ENCODE results near the gene GNG12.
"Not testable (repeated sequence)": the region's sequence is repeated elsewhere in the genome, so short reads cannot be mapped to it uniquely, and the experiment has no call there.

GNG12 gene

GRCh38 chr1:67685067-67685557, 148.2 kb downstream of the GNG12 start, which contains the start of gene GADD45A:
TSS of gene GADD45A (plus strand) at chr1:67685201. CDS start at chr1:67685495, 294 bp downstream.
- peak; percentile 88 to 94 (median 89) for DNase-seq (ENCODE audit: low read depth in 2 of 3, low spot score in 1 of 3)

GRCh38 chr1:67684526-67685066, 148.7 kb downstream of the GNG12 start:
- DNase-seq (ENCODE audit: low read depth in 2 of 3, low spot score in 1 of 3), result no peak

- peak in 2 of 3 donors; percentile 44 to 50 for DNase-seq (ENCODE audit: low read depth in 2 of 3, low spot score in 1 of 3)
Observed at GRCh38 chr1:67683766-67684525, 149.3 kb downstream of the GNG12 start.

GRCh38 chr1:67683316-67683715, 150.0 kb downstream of the GNG12 start:
- no peak for DNase-seq (ENCODE audit: low read depth in 2 of 3, low spot score in 1 of 3)

- DNase-seq (ENCODE audit: low read depth in 2 of 3, low spot score in 1 of 3), result no peak
Observed at GRCh38 chr1:67682659-67683197, 150.5 kb downstream of the GNG12 start.

- no peak for DNase-seq (ENCODE audit: low read depth in 2 of 3, low spot score in 1 of 3)
Observed at GRCh38 chr1:67680486-67680885, 152.8 kb downstream of the GNG12 start.

- no peak for DNase-seq (ENCODE audit: low read depth in 2 of 3, low spot score in 1 of 3)
Observed at GRCh38 chr1:67679691-67680090, 153.6 kb downstream of the GNG12 start.

- DNase-seq (ENCODE audit: low read depth in 2 of 3, low spot score in 1 of 3), result no peak
Observed at GRCh38 chr1:67677930-67678329, 155.3 kb downstream of the GNG12 start.

GRCh38 chr1:67677408-67677807, 155.9 kb downstream of the GNG12 start:
- DNase-seq (ENCODE audit: low read depth in 2 of 3, low spot score in 1 of 3), result no peak

- DNase-seq (ENCODE audit: low read depth in 2 of 3, low spot score in 1 of 3), result no peak
Observed at GRCh38 chr1:67676946-67677345, 156.3 kb downstream of the GNG12 start.

GRCh38 chr1:67676287-67676686, 157.0 kb downstream of the GNG12 start:
- DNase-seq (ENCODE audit: low read depth in 2 of 3, low spot score in 1 of 3), result no peak

- DNase-seq (ENCODE audit: low read depth in 2 of 3, low spot score in 1 of 3), result no peak
Observed at GRCh38 chr1:67675800-67676199, 157.5 kb downstream of the GNG12 start.

- peak in 2 of 3 donors; percentile 8 to 11 for DNase-seq (ENCODE audit: low read depth in 2 of 3, low spot score in 1 of 3)
Observed at GRCh38 chr1:67674260-67675011, 158.8 kb downstream of the GNG12 start.

- no peak for DNase-seq (ENCODE audit: low read depth in 2 of 3, low spot score in 1 of 3)
Observed at GRCh38 chr1:67673468-67674201, 159.6 kb downstream of the GNG12 start.

GRCh38 chr1:67672260-67672803, 160.9 kb downstream of the GNG12 start:
- DNase-seq (ENCODE audit: low read depth in 2 of 3, low spot score in 1 of 3), result no peak

- DNase-seq (ENCODE audit: low read depth in 2 of 3, low spot score in 1 of 3), result no peak
Observed at GRCh38 chr1:67668660-67669059, 164.6 kb downstream of the GNG12 start.

GRCh38 chr1:67666636-67667035, 166.6 kb downstream of the GNG12 start:
- DNase-seq (ENCODE audit: low read depth in 2 of 3, low spot score in 1 of 3), result no peak

GRCh38 chr1:67665307-67665706, 168.0 kb downstream of the GNG12 start:
- not testable (repeated sequence) for DNase-seq (ENCODE audit: low read depth in 2 of 3, low spot score in 1 of 3)

- no peak for DNase-seq (ENCODE audit: low read depth in 2 of 3, low spot score in 1 of 3)
Observed at GRCh38 chr1:67664048-67664447, 169.2 kb downstream of the GNG12 start.

- DNase-seq (ENCODE audit: low read depth in 2 of 3, low spot score in 1 of 3), result no peak
Observed at GRCh38 chr1:67662884-67663283, 170.4 kb downstream of the GNG12 start.

- no peak for DNase-seq (ENCODE audit: low read depth in 2 of 3, low spot score in 1 of 3)
Observed at GRCh38 chr1:67659229-67659628, 174.0 kb downstream of the GNG12 start.
